HepG2 (cell line): ENCODE measurements around the gene CRYZL1. TPM values are rescaled to one million over a fixed set of nuclear protein-coding genes. Genes with fewer than 3 reads are reported as not detected.
A peak's percentile ranks its signal among the peaks of the same experiment; 100 is the strongest.
"Not testable (repeated sequence)": the region's sequence is repeated elsewhere in the genome, so short reads cannot be mapped to it uniquely, and the experiment has no call there.

Experiments
- ATF7 ChIP-seq, 2 experiments: fragments of 450-650 bp in 1 of 2; sonication (generic) in 1 of 2; formaldehyde crosslinking in 1 of 2; IDR thresholded peaks; 2 replicates each; pipeline versions ENCODE4 v1.4.0 to v1.6.1; 2016 to 2020; ENCODE audit warnings: antibody characterized with exemption in 1 of 2, mild to moderate bottlenecking in 1 of 2, missing genetic modification reagents in 1 of 2
- HHEX ChIP-seq: IDR thresholded peaks from 2 replicates; pipeline ENCODE4 v1.6.1; 2016; ENCODE audit warnings: control low read depth
- KDM5A ChIP-seq: fragments of 200-600 bp; sonication (generic); IDR thresholded peaks from 2 replicates; pipeline ENCODE4 v1.7.0; 2018; ENCODE audit warnings: antibody characterized with exemption, mild to moderate bottlenecking, low read length, borderline replicate concordance
- KDM6A ChIP-seq: IDR thresholded peaks from 2 replicates; pipeline ENCODE4 v1.6.1; 2016; ENCODE audit warnings: low read depth
- KLF16 ChIP-seq, 2 experiments: sonication (generic) in 1 of 2; formaldehyde crosslinking in 1 of 2; IDR thresholded peaks; 2 replicates each; pipeline versions ENCODE4 v1.6.1 to v1.8.0; 2016 to 2023; ENCODE audit warnings: missing genetic modification reagents in 2 of 2, missing compliant biosample characterization in 1 of 2
- NCOR1 ChIP-seq: fragments of 200-600 bp; sonication (generic); IDR thresholded peaks from 2 replicates; pipeline ENCODE4 v1.7.0; 2017; ENCODE audit warnings: antibody characterized with exemption, low read length, borderline replicate concordance
- PAXIP1 ChIP-seq: sonication (generic); formaldehyde crosslinking; conservative IDR thresholded peaks from 2 replicates; pipeline ENCODE4 v1.4.0; 2020; ENCODE audit warnings: mild to moderate bottlenecking, missing genetic modification reagents, moderate library complexity
- SIX4 ChIP-seq: sonication (generic); formaldehyde crosslinking; IDR thresholded peaks from 2 replicates; pipeline ENCODE4 v1.4.0; 2020; ENCODE audit warnings: missing genetic modification reagents
- SOX5 ChIP-seq: IDR thresholded peaks from 2 replicates; pipeline ENCODE4 v1.6.1; 2016; ENCODE audit warnings: borderline replicate concordance
- SOX6 ChIP-seq, 2 experiments: fragments of 450-650 bp in 1 of 2; sonication (generic) in 1 of 2; formaldehyde crosslinking in 1 of 2; IDR thresholded peaks; 2 replicates each; pipeline versions ENCODE4 v1.4.0 to v1.6.1; 2017 to 2020; ENCODE audit warnings: antibody characterized with exemption in 1 of 2, mild to moderate bottlenecking in 1 of 2, missing genetic modification reagents in 1 of 2
- STAT6 ChIP-seq: sonication (generic); formaldehyde crosslinking; IDR thresholded peaks from 2 replicates; pipeline ENCODE4 v1.4.0; 2020; ENCODE audit warnings: missing genetic modification reagents, mild to moderate bottlenecking, borderline replicate concordance
- TBX2 ChIP-seq: sonication (generic); formaldehyde crosslinking; IDR thresholded peaks from 2 replicates; pipeline ENCODE4 v1.5.0; 2020; ENCODE audit warnings: missing genetic modification reagents, mild to moderate bottlenecking, borderline replicate concordance
- TFAP4 ChIP-seq: sonication (generic); IDR thresholded peaks from 2 replicates; pipeline ENCODE4 v1.6.1; 2016; ENCODE audit warnings: low read depth, borderline replicate concordance
- ZBTB37 ChIP-seq: sonication (generic); formaldehyde crosslinking; IDR thresholded peaks from 2 replicates; pipeline ENCODE4 v1.4.0; 2020; ENCODE audit warnings: mild to moderate bottlenecking, missing genetic modification reagents
- ZBTB44 ChIP-seq: sonication (generic); formaldehyde crosslinking; IDR thresholded peaks from 2 replicates; pipeline ENCODE4 v1.4.0; 2020; ENCODE audit warnings: missing genetic modification reagents
- ZNF331 ChIP-seq: sonication (generic); formaldehyde crosslinking; IDR thresholded peaks from 2 replicates; pipeline ENCODE4 v1.4.0; 2020; ENCODE audit warnings: missing genetic modification reagents
- ZNF614 ChIP-seq: IDR thresholded peaks from 2 replicates; pipeline ENCODE4 v1.6.1; 2018; ENCODE audit warnings: missing biosample characterization, missing genetic modification reagents, inconsistent platforms, borderline replicate concordance
- ZNF644 ChIP-seq: IDR thresholded peaks from 2 replicates; pipeline ENCODE4 v1.6.1; 2016; ENCODE audit warnings: low read depth
- ZSCAN9 ChIP-seq: IDR thresholded peaks from 2 replicates; pipeline ENCODE4 v1.6.1; 2016; ENCODE audit warnings: borderline replicate concordance
- polyA plus RNA-seq, 8 experiments: library from polyadenylated mRNA; depleted of rRNA in 3 of 8; stranded (reverse) in 7 of 8; unstranded in 1 of 8; fragments of >200 nt; fragmentation: Illumina TruSeq in 4 of 8; extraction: Trizol in 4 of 8; gene quantifications; 2 replicates each; pipeline versions ENCODE4 v1.2.1 to v1.2.3, GENCODE V29; 2011 to 2016; ENCODE audit warnings: low read depth in 4 of 8, missing spikeins in 1 of 8, mixed read lengths in 1 of 8; ENCODE audit not compliant: insufficient read depth in 1 of 8
- total RNA-seq, 5 experiments: library from RNA; depleted of rRNA; stranded (reverse); fragments of >200 nt; fragmentation: Illumina TruSeq; extraction: Trizol; gene quantifications; 2 replicates each; pipeline ENCODE4 v1.2.3, GENCODE V29; 2016; ENCODE audit warnings: low read depth in 1 of 5

The CRYZL1 gene
- total and polyA plus RNA-seq, 2 of the 13 experiments (the other 11 are each of a cell fraction or from before 2014, with no cell fraction given) = 20.3 to 27.7 TPM

- peak; percentile 89 for TF ChIP-seq PAXIP1
- peak; percentile 70; the same call in 1 of the 2 replicates for TF ChIP-seq SIX4 (CRISPR knock-in tag)
- 0 out of 2 replicates have a peak, but pooled peaks have one; percentile 46 for TF ChIP-seq ZBTB44
- 0 out of 2 replicates have a peak, but pooled peaks have one; percentile 17 for TF ChIP-seq KDM5A
- TF ChIP-seq TBX2 (CRISPR knock-in tag) = peak; percentile 68; the same call in 1 of the 2 replicates
- peak; percentile 96 for TF ChIP-seq ZNF614 (CRISPR knock-in tag)
- peak; percentile 97 for TF ChIP-seq NCOR1
- TF ChIP-seq ZNF644 (CRISPR knock-in tag) = peak; percentile 80
- peak; percentile 83 for TF ChIP-seq ATF7 (IDR thresholded peaks at IDR 0.05)
- peak; percentile 35; the same call in 1 of the 2 replicates for TF ChIP-seq ATF7 (CRISPR knock-in tag; IDR thresholded peaks at IDR 0.05)
- peak in 1 of 2 experiments; percentile 84; a peak in 1 of 4 replicates for TF ChIP-seq KLF16 (CRISPR knock-in tag; IDR thresholded peaks at IDR 0.05)
- TF ChIP-seq SOX5 (CRISPR knock-in tag) = peak; percentile 89
- peak; percentile 80 for TF ChIP-seq KDM6A (CRISPR knock-in tag)
- peak; percentile 94 for TF ChIP-seq ZNF331 (CRISPR knock-in tag)
- TF ChIP-seq STAT6 = peak; percentile 45; the same call in 1 of the 2 replicates
- TF ChIP-seq ZSCAN9 (CRISPR knock-in tag) = peak; percentile 78; the same call in 1 of the 2 replicates
- peak; percentile 92 for TF ChIP-seq ZBTB37 (CRISPR knock-in tag)
- TF ChIP-seq SOX6 (IDR thresholded peaks at IDR 0.05) = not testable (repeated sequence)
- peak; percentile 91 for TF ChIP-seq SOX6 (CRISPR knock-in tag; IDR thresholded peaks at IDR 0.05)
- peak; percentile 59; the same call in 1 of the 2 replicates for TF ChIP-seq HHEX (CRISPR knock-in tag)
- TF ChIP-seq TFAP4 = peak; percentile 63; the same call in 1 of the 2 replicates
These were observed 64.8 kb downstream of the CRYZL1 start (continued) for GRCh38 chr21:33576741-33577141.
